Measurements from ENCODE around the gene FBP1. TPM values are rescaled to one million over a fixed set of nuclear protein-coding genes. Genes with fewer than 3 reads are reported as not detected.

FBP1 gene
- polyA plus RNA-seq, 1 experiment: not detected

- no peaks in the 10 kb centered on the region for H3K9me3 ChIP-seq (ENCODE audit: control insufficient read depth, insufficient read depth, low read length)
- no peak overlapping the region for H3K27ac ChIP-seq (ENCODE audit: low read depth, low read length)
- no peak overlapping the region for H3K4me3 ChIP-seq (ENCODE audit: low read depth, low read length)
- no peak for DNase-seq (ENCODE audit: low read depth, low spot score)
- peaks cover 42% of the 10 kb centered on the region for H3K27me3 ChIP-seq (ENCODE audit: control insufficient read depth, insufficient read depth, low read length)
- POLR2A ChIA-PET: no interaction called here
- CTCF ChIA-PET: interaction anchor here (1.3 kb wide), 1 partner anchor 1600 kb away, joined by 3 read pairs; no protein-coding TSS in a partner anchor
- no peak for TF ChIP-seq CTCF (IDR thresholded peaks at IDR 0.05; ENCODE audit: low read depth, low read length)
These were observed 7.7 kb downstream of the FBP1 start for GRCh38 chr9:94631599-94631998.

DNA sequence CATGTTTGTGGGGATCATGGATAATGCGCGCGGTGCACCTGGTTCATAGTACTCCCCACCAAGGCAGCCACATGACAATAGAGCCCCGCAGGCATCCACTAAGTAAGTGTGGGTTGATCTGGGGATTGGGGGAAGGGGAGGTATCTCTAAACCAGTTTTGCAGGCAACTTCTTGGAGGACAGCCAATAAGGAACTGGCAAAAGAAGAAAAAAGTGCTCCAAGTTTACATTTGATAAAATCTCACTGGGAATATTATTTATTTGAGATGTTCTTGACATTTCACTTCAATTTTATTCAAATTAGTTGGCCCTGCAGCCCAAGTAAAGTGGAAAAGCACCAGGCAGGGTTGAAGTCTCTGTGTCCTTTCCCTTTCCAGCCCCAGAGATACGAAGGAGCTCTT is 8.5 kb downstream of the FBP1 start:
- CTCF ChIA-PET: no interaction called here
- no peak for TF ChIP-seq CTCF (IDR thresholded peaks at IDR 0.05; ENCODE audit: low read depth, low read length)
- no peak overlapping the region for H3K4me3 ChIP-seq (ENCODE audit: low read depth, low read length)
- no peaks in the 10 kb centered on the region for H3K9me3 ChIP-seq (ENCODE audit: control insufficient read depth, insufficient read depth, low read length)
- no peak overlapping the region for H3K27ac ChIP-seq (ENCODE audit: low read depth, low read length)
- POLR2A ChIA-PET: no interaction called here
- H3K27me3 ChIP-seq (ENCODE audit: control insufficient read depth, insufficient read depth, low read length): peaks cover 42% of the 10 kb centered on the region
- DNase-seq (ENCODE audit: low read depth, low spot score): no peak

GRCh38 chr9:94630281-94630680 is 9.0 kb downstream of the FBP1 start:
- H3K27ac ChIP-seq (ENCODE audit: low read depth, low read length): no peak overlapping the region
- H3K27me3 ChIP-seq (ENCODE audit: control insufficient read depth, insufficient read depth, low read length): peaks cover 38% of the 10 kb centered on the region
- H3K9me3 ChIP-seq (ENCODE audit: control insufficient read depth, insufficient read depth, low read length): no peaks in the 10 kb centered on the region
- H3K4me3 ChIP-seq (ENCODE audit: low read depth, low read length): no peak overlapping the region
- POLR2A ChIA-PET: no interaction called here
- no peak for DNase-seq (ENCODE audit: low read depth, low spot score)
- CTCF ChIA-PET: no interaction called here
- TF ChIP-seq CTCF (IDR thresholded peaks at IDR 0.05; ENCODE audit: low read depth, low read length): no peak

DNA sequence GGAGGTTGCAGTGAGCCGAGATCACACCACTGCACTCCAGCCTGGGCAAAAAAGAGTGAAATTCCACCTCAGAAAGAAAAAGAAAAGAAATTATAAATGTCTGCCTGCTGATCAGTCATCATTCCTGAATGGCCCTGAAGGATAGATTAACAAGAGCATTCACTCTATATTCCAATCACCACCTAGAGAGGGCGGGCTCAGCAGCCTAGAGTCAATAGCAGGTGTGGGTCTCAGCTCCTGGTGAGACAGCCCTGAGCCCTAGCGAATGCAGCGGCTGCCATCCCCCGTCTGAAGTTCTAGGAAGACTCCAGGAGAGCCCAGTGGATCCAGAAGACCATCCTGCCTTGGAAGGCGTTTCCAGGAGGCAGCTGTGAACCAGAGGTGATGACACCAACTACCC is 12.0 kb downstream of the FBP1 start:
- POLR2A ChIA-PET: no interaction called here
- CTCF ChIA-PET: no interaction called here

DNA sequence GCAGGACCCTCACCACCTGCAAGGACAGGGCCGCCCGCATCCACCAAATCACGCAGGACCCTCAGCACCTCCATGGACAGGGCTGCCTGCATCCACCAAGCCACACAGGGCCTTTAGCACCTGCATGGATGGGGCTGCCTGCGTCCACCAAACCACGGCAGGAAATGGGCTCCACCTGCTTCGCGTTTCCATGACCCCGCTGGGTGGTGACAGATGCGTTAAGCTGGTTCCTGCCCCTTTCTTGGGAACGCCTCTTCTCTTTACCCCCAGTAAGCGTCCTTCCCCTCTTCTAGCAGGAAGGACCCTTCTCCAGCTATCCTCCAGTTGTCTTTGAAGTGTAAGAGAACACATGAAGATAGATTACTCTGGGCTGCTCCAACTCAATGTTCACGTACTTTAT is 13.5 kb downstream of the FBP1 start:
- Histone ChIP-seq H3K9me3 (ENCODE audit: control insufficient read depth, insufficient read depth, low read length) (no peaks in the 10 kb centered on the region; the same call in 1 of the 2 replicates), H3K27me3 (ENCODE audit: control insufficient read depth, insufficient read depth, low read length) (peaks cover 19% of the 10 kb centered on the region), H3K4me3 (ENCODE audit: low read depth, low read length) (no peak overlapping the region), H3K27ac (ENCODE audit: low read depth, low read length) (no peak overlapping the region)
- TF ChIP-seq CTCF (IDR thresholded peaks at IDR 0.05; ENCODE audit: low read depth, low read length): no peak
- ChIA-PET POLR2A (no interaction called here), CTCF (interaction anchor here (1.4 kb wide), 1 partner anchor 502 kb away, joined by 5 read pairs; no protein-coding TSS in a partner anchor)
- DNase-seq (ENCODE audit: low read depth, low spot score): no peak

More for the DNA sequence above, 12.0 kb downstream of the FBP1 start:
- DNase-seq (ENCODE audit: low read depth, low spot score): no peak
- Histone ChIP-seq H3K9me3 (ENCODE audit: control insufficient read depth, insufficient read depth, low read length) (no peaks in the 10 kb centered on the region; the same call in 1 of the 2 replicates), H3K4me3 (ENCODE audit: low read depth, low read length) (no peak overlapping the region), H3K27me3 (ENCODE audit: control insufficient read depth, insufficient read depth, low read length) (peaks cover 25% of the 10 kb centered on the region), H3K27ac (ENCODE audit: low read depth, low read length) (no peak overlapping the region)
- TF ChIP-seq CTCF (IDR thresholded peaks at IDR 0.05; ENCODE audit: low read depth, low read length): no peak
